GM23338 (cell line): ENCODE measurements around the gene FHIT. TPM values are rescaled to one million over a fixed set of nuclear protein-coding genes. Genes with fewer than 3 reads are reported as not detected.

Experiments
- ATAC-seq: fragments of 200-7000 bp; cut with Tn5 transposase; 3 replicates; pipeline ENCODE4 v1.9.1; 2020
- DNase-seq: peaks from one replicate; pipeline ENCODE4 v3.0.0-alpha.2; 2015; ENCODE audit warnings: low spot score
- H2AFZ ChIP-seq: fragments of 200-600 bp; sonication (generic); 2 replicates; pipeline ENCODE4 v1.8.0; 2016; ENCODE audit warnings: antibody characterized with exemption, mild to moderate bottlenecking, moderate library complexity
- H3F3A ChIP-seq: fragments of 200-600 bp; sonication (generic); replicated peaks from 2 replicates; pipeline ENCODE4 v1.8.0; 2017; ENCODE audit warnings: antibody characterized with exemption, mixed run types, low read depth
- H3K27ac ChIP-seq: fragments of 200-600 bp; sonication (generic); 2 replicates; pipeline ENCODE4 v1.6.1; 2016; ENCODE audit warnings: low read depth
- H3K27me3 ChIP-seq: fragments of 200-600 bp; sonication (generic); 2 replicates; pipeline ENCODE4 v1.8.0; 2016; ENCODE audit warnings: mild to moderate bottlenecking, mixed run types, moderate library complexity; ENCODE audit not compliant: insufficient read depth
- H3K36me3 ChIP-seq: fragments of 200-600 bp; sonication (generic); 2 replicates; pipeline ENCODE4 v1.8.0; 2016; ENCODE audit warnings: mild to moderate bottlenecking; ENCODE audit not compliant: insufficient read depth
- H3K4me1 ChIP-seq: fragments of 200-600 bp; sonication (generic); 2 replicates; pipeline ENCODE4 v1.8.0; 2016; ENCODE audit warnings: mild to moderate bottlenecking, moderate library complexity; ENCODE audit not compliant: insufficient read depth
- H3K4me2 ChIP-seq: fragments of 200-600 bp; sonication (generic); 2 replicates; pipeline ENCODE4 v1.7.1; 2017; ENCODE audit warnings: mixed run types
- H3K4me3 ChIP-seq: fragments of 200-600 bp; sonication (generic); 2 replicates; pipeline ENCODE4 v1.6.1; 2016; ENCODE audit warnings: mixed run types
- H3K79me2 ChIP-seq: fragments of 200-600 bp; sonication (generic); replicated peaks from 2 replicates; pipeline ENCODE4 v1.8.0; 2017; ENCODE audit warnings: mild to moderate bottlenecking; ENCODE audit not compliant: insufficient read depth
- H3K9me2 ChIP-seq: fragments of 200-600 bp; sonication (generic); 2 replicates; pipeline ENCODE4 v1.8.0; 2017; ENCODE audit not compliant: insufficient read depth
- H4K20me1 ChIP-seq: fragments of 200-600 bp; sonication (generic); replicated peaks from 2 replicates; pipeline ENCODE4 v1.8.0; 2017; ENCODE audit warnings: mild to moderate bottlenecking; ENCODE audit not compliant: insufficient read depth
- H3K27ac Mint-ChIP-seq: 2 replicates; pipeline ENCODE4 v1.8.0; 2020; ENCODE audit warnings: inconsistent platforms, mild to moderate bottlenecking, moderate library complexity, mixed read lengths
- H3K27me3 Mint-ChIP-seq: 3 replicates; pipeline ENCODE4 v1.8.0; 2022; ENCODE audit warnings: low read depth, mild to moderate bottlenecking, moderate library complexity, mixed read lengths, inconsistent platforms; ENCODE audit not compliant: insufficient read depth, poor library complexity
- H3K36me3 Mint-ChIP-seq: 3 replicates; pipeline ENCODE4 v1.8.0; 2021; ENCODE audit warnings: low read depth, mild to moderate bottlenecking, inconsistent platforms, moderate library complexity, mixed read lengths
- H3K4me1 Mint-ChIP-seq: 3 replicates; pipeline ENCODE4 v1.8.0; 2020; ENCODE audit warnings: mild to moderate bottlenecking, inconsistent platforms, mixed read lengths
- H3K4me3 Mint-ChIP-seq: 3 replicates; pipeline ENCODE4 v1.8.0; 2021; ENCODE audit warnings: moderate library complexity, mild to moderate bottlenecking, inconsistent platforms, mixed read lengths
- H3K9me3 Mint-ChIP-seq: 3 replicates; pipeline ENCODE4 v1.8.0; 2020; ENCODE audit warnings: moderate library complexity, mild to moderate bottlenecking, inconsistent platforms, mixed read lengths
- CREB1 ChIP-seq: fragments of 250-450 bp; sonication (Bioruptor Pico); IDR thresholded peaks from 2 replicates; pipeline ENCODE4 v1.5.0; 2020; ENCODE audit warnings: low read depth, mild to moderate bottlenecking, moderate library complexity
- EZH2phosphoT487 ChIP-seq: fragments of 200-600 bp; sonication (generic); IDR thresholded peaks from one replicate; pipeline ENCODE4 v1.8.1; 2018; ENCODE audit warnings: antibody characterized with exemption; ENCODE audit not compliant: unreplicated experiment
- ZNF331 ChIP-seq: fragments of 250-450 bp; sonication (Bioruptor Pico); IDR thresholded peaks from 2 replicates; pipeline ENCODE4 v1.5.0; 2020; ENCODE audit warnings: low read depth, mild to moderate bottlenecking, moderate library complexity
- polyA plus RNA-seq: library from polyadenylated mRNA; unstranded; fragments of >200 nt; fragmentation: Nextera tagmentation; extraction: Ambion mirVana; gene quantifications from 2 replicates; pipeline ENCODE4 v1.2.1, GENCODE V29; 2016
- total RNA-seq: library from RNA; depleted of rRNA; stranded (reverse); fragments of >200 nt; shearing (Covaris generic); gene quantifications from 2 replicates; pipeline ENCODE4 v1.2.3, GENCODE V29; 2014
- TF ChIP-seq, protein P1 (sequence below): fragments of 250-450 bp; sonication (Bioruptor Pico); IDR thresholded peaks from 2 replicates; pipeline ENCODE4 v1.5.0; 2020; ENCODE audit warnings: mild to moderate bottlenecking, moderate library complexity

Gene FHIT
- total and polyA plus RNA-seq, 2 experiments from 2014 or later, result 3.0 to 8.3 TPM

DNA sequence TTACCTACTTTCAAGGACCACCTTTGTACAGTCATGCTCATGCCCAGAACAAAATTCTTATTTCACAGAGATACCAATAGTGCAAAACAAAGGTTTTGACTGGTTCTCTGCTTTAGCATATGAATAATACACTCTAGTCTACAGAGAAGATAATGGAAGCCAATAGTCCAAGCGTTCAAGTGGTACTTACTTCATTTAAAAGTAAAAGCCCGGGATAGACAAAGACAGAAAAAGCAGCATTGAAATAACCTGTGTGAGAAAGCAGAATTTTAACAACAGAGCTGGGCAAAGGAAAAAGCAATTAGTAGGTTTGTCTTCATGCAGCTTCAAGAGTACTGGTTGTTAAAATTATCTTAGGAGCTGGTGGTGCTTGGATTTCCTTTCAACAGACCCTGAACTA is 848.3 kb downstream of the FHIT start:
- DNase-seq, result no peak
- Mint-ChIP-seq H3K4me3 (no peak overlapping the region), H3K27ac (no peak overlapping the region), H3K27me3 (no peaks in the 10 kb centered on the region), H3K36me3 (peaks cover 11% of the 10 kb centered on the region), H3K4me1 (peaks cover 15% of the 10 kb centered on the region; the same call in 2 of the 3 replicates), H3K9me3 (peaks cover 13% of the 10 kb centered on the region)
- H2AFZ ChIP-seq, result no peak overlapping the region
- H3K27ac ChIP-seq, result no peak overlapping the region
- H4K20me1 ChIP-seq, result no peaks in the 10 kb centered on the region
- H3K79me2 ChIP-seq, result no peaks in the 10 kb centered on the region
- H3K4me2 ChIP-seq, result no peak overlapping the region
- ATAC-seq, result no peak
- no peak overlapping the region for H3K4me3 ChIP-seq
- peaks cover 8% of the 10 kb centered on the region for H3K9me2 ChIP-seq
- no peaks in the 10 kb centered on the region for H3F3A ChIP-seq
- TF ChIP-seq CREB1 (CRISPR knock-in tag) (no peak), ZNF331 (no peak), EZH2phosphoT487 (no peak)
- TF ChIP-seq, protein P1, sequence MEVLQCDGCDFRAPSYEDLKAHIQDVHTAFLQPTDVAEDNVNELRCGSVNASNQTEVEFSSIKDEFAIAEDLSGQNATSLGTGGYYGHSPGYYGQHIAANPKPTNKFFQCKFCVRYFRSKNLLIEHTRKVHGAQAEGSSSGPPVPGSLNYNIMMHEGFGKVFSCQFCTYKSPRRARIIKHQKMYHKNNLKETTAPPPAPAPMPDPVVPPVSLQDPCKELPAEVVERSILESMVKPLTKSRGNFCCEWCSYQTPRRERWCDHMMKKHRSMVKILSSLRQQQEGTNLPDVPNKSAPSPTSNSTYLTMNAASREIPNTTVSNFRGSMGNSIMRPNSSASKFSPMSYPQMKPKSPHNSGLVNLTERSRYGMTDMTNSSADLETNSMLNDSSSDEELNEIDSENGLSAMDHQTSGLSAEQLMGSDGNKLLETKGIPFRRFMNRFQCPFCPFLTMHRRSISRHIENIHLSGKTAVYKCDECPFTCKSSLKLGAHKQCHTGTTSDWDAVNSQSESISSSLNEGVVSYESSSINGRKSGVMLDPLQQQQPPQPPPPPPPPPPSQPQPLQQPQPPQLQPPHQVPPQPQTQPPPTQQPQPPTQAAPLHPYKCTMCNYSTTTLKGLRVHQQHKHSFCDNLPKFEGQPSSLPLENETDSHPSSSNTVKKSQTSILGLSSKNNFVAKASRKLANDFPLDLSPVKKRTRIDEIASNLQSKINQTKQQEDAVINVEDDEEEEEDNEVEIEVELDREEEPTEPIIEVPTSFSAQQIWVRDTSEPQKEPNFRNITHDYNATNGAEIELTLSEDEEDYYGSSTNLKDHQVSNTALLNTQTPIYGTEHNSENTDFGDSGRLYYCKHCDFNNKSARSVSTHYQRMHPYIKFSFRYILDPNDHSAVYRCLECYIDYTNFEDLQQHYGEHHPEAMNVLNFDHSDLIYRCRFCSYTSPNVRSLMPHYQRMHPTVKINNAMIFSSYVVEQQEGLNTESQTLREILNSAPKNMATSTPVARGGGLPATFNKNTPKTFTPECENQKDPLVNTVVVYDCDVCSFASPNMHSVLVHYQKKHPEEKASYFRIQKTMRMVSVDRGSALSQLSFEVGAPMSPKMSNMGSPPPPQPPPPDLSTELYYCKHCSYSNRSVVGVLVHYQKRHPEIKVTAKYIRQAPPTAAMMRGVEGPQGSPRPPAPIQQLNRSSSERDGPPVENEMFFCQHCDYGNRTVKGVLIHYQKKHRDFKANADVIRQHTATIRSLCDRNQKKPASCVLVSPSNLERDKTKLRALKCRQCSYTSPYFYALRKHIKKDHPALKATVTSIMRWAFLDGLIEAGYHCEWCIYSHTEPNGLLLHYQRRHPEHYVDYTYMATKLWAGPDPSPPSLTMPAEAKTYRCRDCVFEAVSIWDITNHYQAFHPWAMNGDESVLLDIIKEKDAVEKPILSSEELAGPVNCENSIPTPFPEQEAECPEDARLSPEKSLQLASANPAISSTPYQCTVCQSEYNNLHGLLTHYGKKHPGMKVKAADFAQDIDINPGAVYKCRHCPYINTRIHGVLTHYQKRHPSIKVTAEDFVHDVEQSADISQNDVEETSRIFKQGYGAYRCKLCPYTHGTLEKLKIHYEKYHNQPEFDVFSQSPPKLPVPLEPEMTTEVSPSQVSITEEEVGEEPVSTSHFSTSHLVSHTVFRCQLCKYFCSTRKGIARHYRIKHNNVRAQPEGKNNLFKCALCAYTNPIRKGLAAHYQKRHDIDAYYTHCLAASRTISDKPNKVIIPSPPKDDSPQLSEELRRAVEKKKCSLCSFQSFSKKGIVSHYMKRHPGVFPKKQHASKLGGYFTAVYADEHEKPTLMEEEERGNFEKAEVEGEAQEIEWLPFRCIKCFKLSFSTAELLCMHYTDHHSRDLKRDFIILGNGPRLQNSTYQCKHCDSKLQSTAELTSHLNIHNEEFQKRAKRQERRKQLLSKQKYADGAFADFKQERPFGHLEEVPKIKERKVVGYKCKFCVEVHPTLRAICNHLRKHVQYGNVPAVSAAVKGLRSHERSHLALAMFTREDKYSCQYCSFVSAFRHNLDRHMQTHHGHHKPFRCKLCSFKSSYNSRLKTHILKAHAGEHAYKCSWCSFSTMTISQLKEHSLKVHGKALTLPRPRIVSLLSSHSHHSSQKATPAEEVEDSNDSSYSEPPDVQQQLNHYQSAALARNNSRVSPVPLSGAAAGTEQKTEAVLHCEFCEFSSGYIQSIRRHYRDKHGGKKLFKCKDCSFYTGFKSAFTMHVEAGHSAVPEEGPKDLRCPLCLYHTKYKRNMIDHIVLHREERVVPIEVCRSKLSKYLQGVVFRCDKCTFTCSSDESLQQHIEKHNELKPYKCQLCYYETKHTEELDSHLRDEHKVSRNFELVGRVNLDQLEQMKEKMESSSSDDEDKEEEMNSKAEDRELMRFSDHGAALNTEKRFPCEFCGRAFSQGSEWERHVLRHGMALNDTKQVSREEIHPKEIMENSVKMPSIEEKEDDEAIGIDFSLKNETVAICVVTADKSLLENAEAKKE (CRISPR knock-in tag), result no peak
- H3K4me1 ChIP-seq, result peaks cover 10% of the 10 kb centered on the region
- no peaks in the 10 kb centered on the region; the same call in 1 of the 2 replicates for H3K36me3 ChIP-seq
- no peaks in the 10 kb centered on the region for H3K27me3 ChIP-seq
